Loucy (cell line): ENCODE measurements around the gene ANAPC16.

ENCODE experiments used
- H2AFZ ChIP-seq: fragments of 200-600 bp; sonication (generic); 2 replicates; pipeline ENCODE4 v1.6.0; 2016; ENCODE audit warnings: antibody characterized with exemption, mild to moderate bottlenecking, low read length, moderate library complexity
- H3F3A ChIP-seq: fragments of 200-600 bp; 2 replicates; pipeline ENCODE4 v1.6.0; 2016; ENCODE audit warnings: antibody characterized with exemption, low read depth, mild to moderate bottlenecking
- H3K27me3 ChIP-seq: fragments of 200-600 bp; sonication (generic); 2 replicates; pipeline ENCODE4 v1.6.1; 2014; ENCODE audit warnings: low read length, mild to moderate bottlenecking; ENCODE audit not compliant: insufficient read depth, poor library complexity, severe bottlenecking
- H3K36me3 ChIP-seq: fragments of 200-600 bp; sonication (generic); 2 replicates; pipeline ENCODE4 v1.6.1; 2016; ENCODE audit warnings: low read length; ENCODE audit not compliant: insufficient read depth
- H3K4me1 ChIP-seq: fragments of 200-600 bp; sonication (generic); 2 replicates; pipeline ENCODE4 v1.5.1; 2014; ENCODE audit warnings: low read length, mild to moderate bottlenecking; ENCODE audit not compliant: insufficient read depth, poor library complexity, severe bottlenecking
- H3K4me2 ChIP-seq: fragments of 200-600 bp; sonication (generic); 2 replicates; pipeline ENCODE4 v1.6.0; 2014; ENCODE audit warnings: antibody characterized with exemption, low read length, low read depth, mild to moderate bottlenecking; ENCODE audit not compliant: poor library complexity, severe bottlenecking
- H3K4me3 ChIP-seq: fragments of 200-600 bp; sonication (generic); 2 replicates; pipeline ENCODE4 v1.5.1; 2014; ENCODE audit warnings: low read length, mild to moderate bottlenecking, mixed read lengths; ENCODE audit not compliant: poor library complexity, severe bottlenecking
- H3K79me2 ChIP-seq: fragments of 200-600 bp; sonication (generic); 2 replicates; pipeline ENCODE4 v1.6.1; 2014; ENCODE audit warnings: low read length; ENCODE audit not compliant: insufficient read depth
- H3K9ac ChIP-seq: fragments of 200-600 bp; sonication (generic); 2 replicates; pipeline ENCODE4 v1.6.0; 2014; ENCODE audit warnings: mild to moderate bottlenecking, low read depth, low read length, moderate library complexity; ENCODE audit not compliant: poor library complexity, severe bottlenecking
- H3K9me2 ChIP-seq: fragments of 200-600 bp; sonication (generic); replicated peaks from 2 replicates; pipeline ENCODE4 v1.6.1; 2016; ENCODE audit warnings: low read depth, low read length, mixed read lengths
- H3K9me3 ChIP-seq: fragments of 200-600 bp; sonication (generic); 2 replicates; pipeline ENCODE4 v1.6.1; 2014; ENCODE audit warnings: mild to moderate bottlenecking, antibody characterized with exemption, low read length, low read depth; ENCODE audit not compliant: insufficient read depth
- H4K20me1 ChIP-seq: fragments of 200-600 bp; sonication (generic); 2 replicates; pipeline ENCODE4 v1.6.0; 2014; ENCODE audit warnings: antibody characterized with exemption, low read length, mild to moderate bottlenecking; ENCODE audit not compliant: insufficient read depth, poor library complexity, severe bottlenecking
- CTCF ChIP-seq: fragments of 200-600 bp; sonication (generic); conservative IDR thresholded peaks from 2 replicates; pipeline ENCODE4 v1.5.1; 2014; ENCODE audit warnings: mild to moderate bottlenecking, antibody characterized with exemption, low read length
- EZH2phosphoT487 ChIP-seq: fragments of 200-600 bp; IDR thresholded peaks from 2 replicates; pipeline ENCODE4 v1.6.1; 2018; ENCODE audit warnings: antibody characterized with exemption, mild to moderate bottlenecking, moderate library complexity, borderline replicate concordance

The ANAPC16 gene

GRCh38 chr10:72186258-72186981 lies 29.4 kb upstream of the ANAPC16 start:
- Histone ChIP-seq H3K79me2 (no peaks in the 10 kb centered on the region), H3F3A (no peaks in the 10 kb centered on the region), H3K27me3 (no peaks in the 10 kb centered on the region), H3K9me2 (no peaks in the 10 kb centered on the region), H3K4me3 (no peak overlapping the region), H3K9me3 (peaks cover 6% of the 10 kb centered on the region; the same call in 1 of the 2 replicates), H3K4me2 (no peak overlapping the region), H4K20me1 (no peaks in the 10 kb centered on the region), H2AFZ (no peak overlapping the region), H3K4me1 (peaks cover 4% of the 10 kb centered on the region), H3K36me3 (peaks cover 39% of the 10 kb centered on the region), H3K9ac (no peak overlapping the region)
- TF ChIP-seq EZH2phosphoT487 (no peak), CTCF (no peak)

GRCh38 chr10:72186982-72187330 lies 28.9 kb upstream of the ANAPC16 start:
- Histone ChIP-seq H3K9ac (no peak overlapping the region), H2AFZ (no peak overlapping the region), H3K4me1 (peaks cover 4% of the 10 kb centered on the region), H4K20me1 (no peaks in the 10 kb centered on the region), H3K4me3 (no peak overlapping the region), H3F3A (no peaks in the 10 kb centered on the region), H3K27me3 (no peaks in the 10 kb centered on the region), H3K4me2 (no peak overlapping the region), H3K9me3 (peaks cover 6% of the 10 kb centered on the region; the same call in 1 of the 2 replicates), H3K79me2 (no peaks in the 10 kb centered on the region), H3K36me3 (peaks cover 34% of the 10 kb centered on the region), H3K9me2 (no peaks in the 10 kb centered on the region)
- no peak for TF ChIP-seq EZH2phosphoT487
- TF ChIP-seq CTCF: no peak

- no peak overlapping the region for H3K4me2 ChIP-seq
- H4K20me1 ChIP-seq: no peaks in the 10 kb centered on the region
- no peak for TF ChIP-seq EZH2phosphoT487
- TF ChIP-seq CTCF: no peak
- H3K79me2 ChIP-seq: no peaks in the 10 kb centered on the region
- H3K9ac ChIP-seq: no peak overlapping the region
- H3K9me2 ChIP-seq: no peaks in the 10 kb centered on the region
- H3K9me3 ChIP-seq: no peaks in the 10 kb centered on the region
- H3F3A ChIP-seq: no peaks in the 10 kb centered on the region
- H3K4me1 ChIP-seq: no peaks in the 10 kb centered on the region
- no peak overlapping the region for H2AFZ ChIP-seq
- H3K36me3 ChIP-seq: peaks cover 44% of the 10 kb centered on the region; the same call in 1 of the 2 replicates
- no peak overlapping the region for H3K4me3 ChIP-seq
- H3K27me3 ChIP-seq: no peaks in the 10 kb centered on the region
Measured at GRCh38 chr10:72194949-72195348, 20.9 kb upstream of the ANAPC16 start.
